H1 (cell line): ENCODE data around the gene TMEM198. TPM values are rescaled to one million over a fixed set of nuclear protein-coding genes. Genes with fewer than 3 reads are reported as not detected.

Experiments
- CTCF ChIA-PET: fragments of 300-600 bp; sonication (Branson Sonifier 250); formaldehyde crosslinking; loops from one replicate; lab custom pipeline; 2021; ENCODE audit not compliant: partially characterized antibody; lab: Charles Lee
- POLR2A ChIA-PET: fragments of 300-600 bp; sonication (Branson Sonifier 250); formaldehyde crosslinking; loops from one replicate; lab custom pipeline; 2021; ENCODE audit warnings: inconsistent platforms; ENCODE audit not compliant: partially characterized antibody; lab: Charles Lee
- DNase-seq, 2 experiments: peaks; one replicate each; pipeline versions ENCODE4 v3.0.0 to v3.0.0-alpha.2; 2010 to 2022; ENCODE audit warnings: low spot score in 2 of 2, low read depth in 1 of 2, mixed read lengths in 1 of 2
- FAIRE-seq: peaks from 2 replicates; lab custom pipeline; 2011; peaks lifted over from hg19 to GRCh38; lab: Jason Lieb, UNC
- H2AFZ ChIP-seq: 2 replicates; pipeline ENCODE4 v1.8.1; 2012; ENCODE audit warnings: low read length, inconsistent platforms
- H2AK5ac ChIP-seq: 2 replicates; pipeline ENCODE4 v1.6.1; 2013; ENCODE audit warnings: low read depth, low read length
- H2BK120ac ChIP-seq: replicated peaks from 2 replicates; pipeline ENCODE3; 2013; ENCODE audit warnings: low read depth, low read length, inconsistent platforms
- H2BK12ac ChIP-seq: 2 replicates; pipeline ENCODE4 v1.6.1; 2013; ENCODE audit warnings: low read depth, low read length
- H2BK15ac ChIP-seq: 2 replicates; pipeline ENCODE4 v1.6.1; 2013; ENCODE audit warnings: low read length
- H2BK20ac ChIP-seq: 2 replicates; pipeline ENCODE4 v1.6.1; 2013; ENCODE audit warnings: low read length
- H2BK5ac ChIP-seq: 2 replicates; pipeline ENCODE4 v1.6.1; 2013; ENCODE audit warnings: low read depth, low read length
- H3K14ac ChIP-seq: 2 replicates; pipeline ENCODE4 v1.6.1; 2013; ENCODE audit warnings: inconsistent platforms; ENCODE audit not compliant: insufficient read length
- H3K18ac ChIP-seq: 2 replicates; pipeline ENCODE4 v1.6.1; 2013; ENCODE audit warnings: low read length; ENCODE audit errors: extremely low read depth
- H3K23ac ChIP-seq: 2 replicates; pipeline ENCODE4 v1.6.1; 2013; ENCODE audit warnings: inconsistent platforms; ENCODE audit not compliant: insufficient read length
- H3K23me2 ChIP-seq: 2 replicates; pipeline ENCODE4 v1.6.1; 2013; ENCODE audit warnings: low read depth, low read length
- H3K27ac ChIP-seq: 2 replicates; pipeline ENCODE4 v1.6.1; 2011; ENCODE audit warnings: low read depth, low read length, inconsistent platforms
- H3K27me3 ChIP-seq, 4 experiments: replicated peaks in 1 of 4; 1 replicate in 1 of 4; 2 replicates in 3 of 4; pipeline versions ENCODE4 v1.6.1 to v1.8.1; 2011 to 2013; ENCODE audit warnings: low read length in 3 of 4, mild to moderate bottlenecking in 3 of 4, inconsistent platforms in 2 of 4, mixed read lengths in 2 of 4, moderate library complexity in 1 of 4; ENCODE audit not compliant: control insufficient read depth in 3 of 4, insufficient read depth in 3 of 4; ENCODE audit errors: extremely low read depth in 1 of 4
- H3K36me3 ChIP-seq, 4 experiments: 2 replicates each; pipeline versions ENCODE4 v1.6.1 to v1.8.1; 2011 to 2013; ENCODE audit warnings: mild to moderate bottlenecking in 4 of 4, low read length in 3 of 4, moderate library complexity in 2 of 4, control low read depth in 1 of 4, inconsistent platforms in 1 of 4; ENCODE audit not compliant: insufficient read depth in 4 of 4, control insufficient read depth in 2 of 4
- H3K4ac ChIP-seq: replicated peaks from 2 replicates; pipeline ENCODE3; 2013; ENCODE audit warnings: low read length, low read depth, mixed read lengths, inconsistent platforms; ENCODE audit not compliant: insufficient read length
- H3K4me1 ChIP-seq, 4 experiments: replicated peaks in 1 of 4; 1 replicate in 1 of 4; 2 replicates in 3 of 4; pipeline versions ENCODE4 v1.6.1 to v1.8.1; 2011 to 2013; ENCODE audit warnings: low read length in 3 of 4, inconsistent platforms in 2 of 4, mixed read lengths in 1 of 4; ENCODE audit not compliant: insufficient read depth in 4 of 4, control insufficient read depth in 3 of 4
- H3K4me2 ChIP-seq, 2 experiments: 2 replicates each; pipeline versions ENCODE4 v1.6.1 to v1.8.1; 2011 to 2013; ENCODE audit warnings: low read depth in 2 of 2, low read length in 2 of 2, control low read depth in 1 of 2, inconsistent platforms in 1 of 2, mild to moderate bottlenecking in 1 of 2; ENCODE audit not compliant: insufficient read depth in 1 of 2
- H3K4me3 ChIP-seq, 4 experiments: fragments of 200-600, 300-600 bp in 1 of 4; sonication (generic), shearing (Covaris generic), sonication (Bioruptor Twin) in 1 of 4; 2 replicates each; pipeline versions ENCODE4 v1.5.1 to v1.8.1; 2011 to 2016; ENCODE audit warnings: low read length in 4 of 4, low read depth in 3 of 4, control low read depth in 2 of 4, inconsistent platforms in 2 of 4, mild to moderate bottlenecking in 2 of 4, mixed read lengths in 1 of 4, moderate library complexity in 1 of 4; ENCODE audit not compliant: insufficient read depth in 2 of 4; ENCODE audit errors: extremely low read depth in 1 of 4
- H3K56ac ChIP-seq: replicated peaks from 2 replicates; pipeline ENCODE3; 2013; ENCODE audit warnings: low read depth, mild to moderate bottlenecking, mixed read lengths, low read length, inconsistent platforms; ENCODE audit not compliant: insufficient read length
- H3K79me1 ChIP-seq: 2 replicates; pipeline ENCODE4 v1.6.1; 2013; ENCODE audit warnings: low read depth, low read length, control low read depth
- H3K79me2 ChIP-seq, 2 experiments: 2 replicates each; pipeline versions ENCODE4 v1.6.1 to v1.8.1; 2012 to 2013; ENCODE audit warnings: low read length in 2 of 2, mild to moderate bottlenecking in 2 of 2, inconsistent platforms in 1 of 2; ENCODE audit not compliant: insufficient read depth in 2 of 2, control insufficient read depth in 1 of 2
- H3K9ac ChIP-seq, 4 experiments: replicated peaks in 1 of 4; 1 replicate in 1 of 4; 2 replicates in 3 of 4; pipeline versions ENCODE4 v1.6.1 to v1.8.1; 2011 to 2013; ENCODE audit warnings: low read depth in 3 of 4, low read length in 3 of 4, control low read depth in 2 of 4, mild to moderate bottlenecking in 2 of 4, moderate library complexity in 2 of 4, inconsistent platforms in 1 of 4; ENCODE audit errors: extremely low read depth in 1 of 4
- H3K9me3 ChIP-seq, 2 experiments: 2 replicates each; pipeline versions ENCODE4 v1.6.1 to v1.8.1; 2012 to 2013; ENCODE audit warnings: mild to moderate bottlenecking in 2 of 2, moderate library complexity in 2 of 2, control low read depth in 1 of 2, inconsistent platforms in 1 of 2, low read depth in 1 of 2, low read length in 1 of 2, mixed read lengths in 1 of 2; ENCODE audit not compliant: insufficient read depth in 2 of 2
- H4K20me1 ChIP-seq, 2 experiments: replicated peaks in 1 of 2; 2 replicates each; pipeline versions ENCODE3 to v1.8.1; 2011 to 2013; ENCODE audit warnings: inconsistent platforms in 2 of 2, low read length in 2 of 2, mild to moderate bottlenecking in 1 of 2; ENCODE audit not compliant: insufficient read depth in 2 of 2, control insufficient read depth in 1 of 2
- H4K5ac ChIP-seq: 2 replicates; pipeline ENCODE4 v1.6.1; 2013; ENCODE audit warnings: low read length, low read depth, mixed read lengths, inconsistent platforms; ENCODE audit not compliant: insufficient read length
- H4K8ac ChIP-seq: 2 replicates; pipeline ENCODE4 v1.8.0; 2013; ENCODE audit warnings: mild to moderate bottlenecking, moderate library complexity, low read length, inconsistent platforms; ENCODE audit not compliant: insufficient read depth; ENCODE audit errors: extremely low read depth
- H4K91ac ChIP-seq: replicated peaks from 2 replicates; pipeline ENCODE3; 2013; ENCODE audit warnings: low read length, mixed read lengths, inconsistent platforms; ENCODE audit not compliant: insufficient read length
- CBX5 ChIP-seq: fragments of 300-800, 300-1000 bp; sonication (generic); IDR thresholded peaks from 2 replicates; pipeline ENCODE4 v1.7.1; 2016; ENCODE audit warnings: antibody characterized with exemption, low read length, low read depth
- GTF2F1 ChIP-seq: IDR thresholded peaks from 2 replicates; pipeline ENCODE4 v1.6.1; 2012; ENCODE audit warnings: low read depth, low read length, improper control_type of control experiment, borderline replicate concordance
- HDAC6 ChIP-seq: IDR thresholded peaks from one replicate; pipeline ENCODE4 v1.7.1; 2012; ENCODE audit warnings: low read depth, mild to moderate bottlenecking, inconsistent platforms, low read length, moderate library complexity
- RFX5 ChIP-seq: IDR thresholded peaks from 2 replicates; pipeline ENCODE4 v1.6.1; 2011; ENCODE audit warnings: low read depth, low read length, improper control_type of control experiment, borderline replicate concordance
- SAP30 ChIP-seq: fragments of 300-600 bp; sonication (generic); IDR thresholded peaks from 2 replicates; pipeline ENCODE4 v1.7.1; 2012; ENCODE audit warnings: low read length, moderate library complexity, mild to moderate bottlenecking, inconsistent platforms; ENCODE audit not compliant: insufficient read depth, insufficient replicate concordance
- SIRT6 ChIP-seq: IDR thresholded peaks from one replicate; pipeline ENCODE4 v1.7.1; 2012; ENCODE audit warnings: low read length, inconsistent platforms
- TBP ChIP-seq: IDR thresholded peaks from 2 replicates; pipeline ENCODE4 v1.6.1; 2011; ENCODE audit warnings: low read depth, low read length, improper control_type of control experiment
- WGBS, 2 experiments: shearing (Covaris generic) in 1 of 2; methylation state at CpG; one replicate each; pipeline versions ENCODE4 v1.1.6 to v1.1.7; 2013 to 2015; ENCODE audit warnings: low lambda C conversion rate in 2 of 2, mixed read lengths in 2 of 2, inconsistent platforms in 1 of 2, low coverage in 1 of 2, missing lambda C conversion rate in 1 of 2; ENCODE audit not compliant: insufficient replicate concordance in 2 of 2, insufficient coverage in 1 of 2, insufficient read length in 1 of 2; ENCODE audit errors: extremely low coverage in 1 of 2, missing lambda C conversion rate in 1 of 2; 5-methylcytosine and 5-hydroxymethylcytosine counted together
- polyA plus RNA-seq, 7 experiments: library from polyadenylated mRNA; depleted of rRNA in 3 of 7; stranded (reverse) in 5 of 7; unstranded in 2 of 7; fragments of >200 nt in 5 of 7; fragments of 200-250 nt in 2 of 7; gene quantifications; 1 replicate in 5 of 7; 2 replicates in 1 of 7; 4 replicates in 1 of 7; pipeline versions ENCODE4 v1.2.1 to v1.2.3, GENCODE V29; 2011 to 2013; ENCODE audit warnings: missing spikeins in 2 of 7, mixed read lengths in 2 of 7
- total RNA-seq: library from RNA; stranded (reverse); fragmentation: NEBNext Ultra II Directional; extraction: Animal tissue kit (Norgen Biotek cat#: 25700); gene quantifications from 2 replicates; pipeline ENCODE4 v1.2.1, GENCODE V29; 2021

TMEM198 gene
- total and polyA plus RNA-seq, 2 of the 8 experiments (the other 6 are each of a cell fraction or from before 2014, with no cell fraction given): 10.2 to 10.4 TPM

GRCh38 chr2:219536967-219537366, 6.9 kb upstream of the TMEM198 start:
- Histone ChIP-seq H3K18ac (no peak overlapping the region), H2BK120ac (no peak overlapping the region), H4K91ac (no peak overlapping the region), H3K4ac (no peak overlapping the region), H3K9me3 (no peaks in the 10 kb centered on the region), H3K79me2 (no peaks in the 10 kb centered on the region), H3K23me2 (peaks cover 4% of the 10 kb centered on the region; the same call in 1 of the 2 replicates), H3K27ac (no peak overlapping the region), H3K27me3 (no peaks in the 10 kb centered on the region; a peak in 1 of 7 replicates), H2BK5ac (peak overlapping the region; percentile 75; the same call in 1 of the 2 replicates), H2BK20ac (no peak overlapping the region), H3K23ac (no peak overlapping the region), H3K36me3 (peaks cover 4 to 22% (median 12%) of the 10 kb centered on the region in 4 experiments; a peak in 6 of 8 replicates), H4K20me1 (peaks cover 4 to 7% of the 10 kb centered on the region in 2 experiments), H3K14ac (no peak overlapping the region), H3K9ac (no peak overlapping the region; a peak in 1 of 7 replicates), H2AK5ac (no peak overlapping the region), H3K4me3 (no peak overlapping the region), H3K4me2 (no peak overlapping the region), H4K5ac (no peak overlapping the region), H3K79me1 (no peaks in the 10 kb centered on the region; the same call in 1 of the 2 replicates), H2BK15ac (peak overlapping the region; percentile 1; the same call in 1 of the 2 replicates), H3K4me1 (peaks cover 0 to 21% (median 12%) of the 10 kb centered on the region in 4 experiments; a peak in 6 of 7 replicates), H4K8ac (no peak overlapping the region), H3K56ac (no peak overlapping the region), H2AFZ (no peak overlapping the region), H2BK12ac (peak overlapping the region; percentile 75; the same call in 1 of the 2 replicates)
- CTCF ChIA-PET: interaction anchor here (0.6 to 113.1 kb wide), 17 partner anchors 15 to 316 kb away, joined by 3 to 7248 read pairs (median 7); partner anchors contain the start of genes ASIC4, DES, DNAJB2 and GMPPA
- no peak for DNase-seq
- no peak for FAIRE-seq
- TF ChIP-seq GTF2F1 (no peak), TBP (no peak), SAP30 (no peak), CBX5 (no peak), HDAC6 (no peak), SIRT6 (no peak), RFX5 (no peak)
- POLR2A ChIA-PET: interaction anchor here (0.8 to 5.4 kb wide), 9 partner anchors 9 to 101 kb away, joined by 3 to 23 read pairs (median 4); partner anchors contain the start of genes GMPPA and STK11IP
- WGBS, 2 experiments: 87% methylated on average over 9 of the region's 9 CpGs; no CpG with 5 or more reads in 1 of the 2 experiments
